IMR-90 (cell line): Measurements from ENCODE around the gene TSEN34. TPM values are rescaled to one million over a fixed set of nuclear protein-coding genes. Genes with fewer than 3 reads are reported as not detected.
"Not testable (repeated sequence)": the region's sequence is repeated elsewhere in the genome, so short reads cannot be mapped to it uniquely, and the experiment has no call there.

Experiments
- ATAC-seq: fragments of 200-7000 bp; cut with Tn5 transposase; 2 replicates; pipeline ENCODE4 v1.9.1; 2020; ENCODE audit warnings: low read depth, mild to moderate bottlenecking, moderate library complexity
- BruUV-seq: library from RNA; stranded (reverse); fragments of 400-500 nt; replicated peaks from 2 replicates; lab custom pipeline; 2021; lab: Mats Ljungman, UMichigan
- CTCF ChIA-PET: fragments of 300-600 bp; formaldehyde crosslinking; extraction: SDS; loops from one replicate; lab custom pipeline; 2021; ENCODE audit warnings: antibody characterized with exemption; lab: Yijun Ruan, JAX
- POLR2A ChIA-PET: fragments of 300-600 bp; sonication (Branson Sonifier 250); formaldehyde crosslinking; loops from one replicate; lab custom pipeline; 2022; ENCODE audit warnings: antibody characterized with exemption; ENCODE audit not compliant: unreplicated experiment; lab: Charles Lee
- DNase-seq: peaks from one replicate; pipeline ENCODE4 v3.0.0; 2013
- H2AFZ ChIP-seq: replicated peaks from 2 replicates; pipeline ENCODE3; 2013; ENCODE audit warnings: low read length, mild to moderate bottlenecking; ENCODE audit not compliant: poor library complexity
- H2AK5ac ChIP-seq: 2 replicates; pipeline ENCODE4 v1.6.1; 2013; ENCODE audit warnings: low read depth, low read length, inconsistent platforms
- H2AK9ac ChIP-seq: replicated peaks from 2 replicates; pipeline ENCODE3; 2013; ENCODE audit warnings: mild to moderate bottlenecking, low read depth, low read length, moderate library complexity; ENCODE audit not compliant: poor library complexity
- H2BK120ac ChIP-seq: 2 replicates; pipeline ENCODE4 v1.6.1; 2013; ENCODE audit warnings: low read depth, low read length, inconsistent platforms
- H2BK15ac ChIP-seq: 3 replicates; pipeline ENCODE4 v1.6.1; 2013; ENCODE audit warnings: low read depth, low read length, inconsistent platforms
- H2BK20ac ChIP-seq: 2 replicates; pipeline ENCODE4 v1.6.1; 2013; ENCODE audit warnings: low read depth, mild to moderate bottlenecking, inconsistent platforms, low read length, moderate library complexity
- H2BK5ac ChIP-seq: 2 replicates; pipeline ENCODE4 v1.6.1; 2013; ENCODE audit warnings: mild to moderate bottlenecking, low read depth, low read length, inconsistent platforms; ENCODE audit not compliant: poor library complexity, severe bottlenecking
- H3K14ac ChIP-seq: replicated peaks from 2 replicates; pipeline ENCODE4 v1.6.1; 2013; ENCODE audit warnings: low read depth, low read length, inconsistent platforms
- H3K18ac ChIP-seq: 2 replicates; pipeline ENCODE4 v1.6.1; 2013; ENCODE audit warnings: low read depth, low read length, control low read depth
- H3K23ac ChIP-seq: 2 replicates; pipeline ENCODE4 v1.6.1; 2013; ENCODE audit warnings: low read depth, low read length, inconsistent platforms
- H3K27ac ChIP-seq: 2 replicates; pipeline ENCODE4 v1.5.1; 2013; ENCODE audit warnings: mild to moderate bottlenecking, control low read depth, low read length; ENCODE audit not compliant: insufficient read depth
- H3K27me3 ChIP-seq: 2 replicates; pipeline ENCODE4 v1.6.1; 2013; ENCODE audit warnings: low read length; ENCODE audit not compliant: control insufficient read depth, insufficient read depth
- H3K36me3 ChIP-seq: 2 replicates; pipeline ENCODE4 v1.6.1; 2013; ENCODE audit warnings: low read length, mixed read lengths; ENCODE audit not compliant: control insufficient read depth, insufficient read depth
- H3K4ac ChIP-seq: 2 replicates; pipeline ENCODE4 v1.6.1; 2013; ENCODE audit warnings: low read depth, low read length, inconsistent platforms
- H3K4me1 ChIP-seq: 2 replicates; pipeline ENCODE4 v1.6.1; 2013; ENCODE audit warnings: low read length, mixed read lengths; ENCODE audit not compliant: control insufficient read depth, insufficient read depth
- H3K4me2 ChIP-seq: 2 replicates; pipeline ENCODE4 v1.6.1; 2013; ENCODE audit warnings: low read depth, mild to moderate bottlenecking, control low read depth, low read length, moderate library complexity
- H3K4me3 ChIP-seq: 2 replicates; pipeline ENCODE4 v1.5.1; 2013; ENCODE audit warnings: low read depth, mild to moderate bottlenecking, control low read depth, low read length, moderate library complexity; ENCODE audit not compliant: insufficient read depth
- H3K56ac ChIP-seq: 2 replicates; pipeline ENCODE4 v1.6.1; 2013; ENCODE audit warnings: low read length, inconsistent platforms; ENCODE audit not compliant: insufficient read depth; ENCODE audit errors: extremely low read depth
- H3K79me1 ChIP-seq, 2 experiments: 2 replicates each; pipeline ENCODE4 v1.6.1; 2013; ENCODE audit warnings: low read length in 2 of 2, inconsistent platforms in 1 of 2, low read depth in 1 of 2
- H3K9ac ChIP-seq: 2 replicates; pipeline ENCODE4 v1.6.1; 2013; ENCODE audit warnings: low read depth, low read length, control low read depth
- H3K9me1 ChIP-seq: 2 replicates; pipeline ENCODE4 v1.6.1; 2013; ENCODE audit warnings: low read length, inconsistent platforms; ENCODE audit not compliant: insufficient read depth
- H3K9me3 ChIP-seq: 2 replicates; pipeline ENCODE4 v1.6.1; 2013; ENCODE audit warnings: low read length; ENCODE audit not compliant: control insufficient read depth, insufficient read depth
- H4K20me1 ChIP-seq: 2 replicates; pipeline ENCODE4 v1.6.1; 2013; ENCODE audit warnings: low read length, inconsistent platforms; ENCODE audit not compliant: insufficient read depth
- H4K5ac ChIP-seq: 2 replicates; pipeline ENCODE4 v1.6.1; 2013; ENCODE audit warnings: mild to moderate bottlenecking, low read depth, low read length, control low read depth
- H4K8ac ChIP-seq, 2 experiments: 2 replicates each; pipeline ENCODE4 v1.6.1; 2013; ENCODE audit warnings: low read depth in 2 of 2, low read length in 2 of 2, control low read depth in 1 of 2, inconsistent platforms in 1 of 2
- H4K91ac ChIP-seq: 2 replicates; pipeline ENCODE4 v1.6.1; 2013; ENCODE audit warnings: low read depth, low read length, inconsistent platforms; ENCODE audit not compliant: insufficient read depth
- WGBS, 2 experiments: methylation state at CpG; one replicate each; pipeline versions ENCODE4 v1.1.5 to v1.1.7; 2013; ENCODE audit warnings: missing lambda C conversion rate in 2 of 2; ENCODE audit not compliant: insufficient read length in 1 of 2; ENCODE audit errors: extremely low coverage in 2 of 2; 5-methylcytosine and 5-hydroxymethylcytosine counted together
- dilution Hi-C: fragments of 300-500 bp; cut with HindIII; formaldehyde crosslinking; loops from one replicate; pipeline ENCODE4 v1.14.3; 2018; ENCODE audit warnings: low sequenced_read_pairs; ENCODE audit not compliant: unreplicated experiment
- in situ Hi-C: fragments of 300-500 bp; cut with MboI; formaldehyde crosslinking; loops from 3 replicates; pipeline ENCODE4 v1.14.3; 2019; ENCODE audit warnings: low sequenced_read_pairs, inconsistent platforms, mixed read lengths
- intact Hi-C: fragments of 100-400 bp; cut with micrococcal nuclease; formaldehyde crosslinking; loops from 2 replicates; pipeline ENCODE4 v1.10.0; 2022
- polyA plus RNA-seq, 3 experiments: library from polyadenylated mRNA; depleted of rRNA; stranded (reverse); fragments of >200 nt; gene quantifications; 2 replicates each; pipeline ENCODE4 v1.2.3, GENCODE V29; 2012; ENCODE audit warnings: low replicate concordance in 1 of 3
- total RNA-seq: library from RNA; depleted of rRNA; stranded (reverse); fragments of >200 nt; gene quantifications from 2 replicates; pipeline ENCODE4 v1.2.3, GENCODE V29; 2012

The TSEN34 gene
- total and polyA plus RNA-seq, 2 of the 4 experiments (the other 2 are of a cell fraction), result 32.1 to 69.4 TPM

- ATAC-seq, H3K4me2 ChIP-seq, H2BK20ac ChIP-seq, H3K9me3 ChIP-seq, in situ Hi-C loops, H2BK5ac ChIP-seq, H2AK9ac ChIP-seq, H4K5ac ChIP-seq, H3K4me1 ChIP-seq, H3K4ac ChIP-seq, H3K23ac ChIP-seq, H2AK5ac ChIP-seq, H3K36me3 ChIP-seq, H3K18ac ChIP-seq, H3K9ac ChIP-seq, H3K27ac ChIP-seq, H4K8ac ChIP-seq, H2BK120ac ChIP-seq, H2AFZ ChIP-seq, intact Hi-C loops, H3K4me3 ChIP-seq, POLR2A ChIA-PET, CTCF ChIA-PET, H3K14ac ChIP-seq, DNase-seq, dilution Hi-C loops, BruUV-seq, H3K27me3 ChIP-seq, H3K56ac ChIP-seq, H4K91ac ChIP-seq, H2BK15ac ChIP-seq: not testable (repeated sequence)
- Histone ChIP-seq H3K79me1 (peaks cover 0 to 13% of the 10 kb centered on the region in 2 experiments; a peak in 2 of 4 replicates), H4K20me1 (peaks cover 15% of the 10 kb centered on the region), H3K9me1 (peaks cover 10% of the 10 kb centered on the region)
- no CpG with 5 or more reads among the region's 19 CpGs for WGBS, 2 experiments
These were observed 23.6 kb downstream of the TSEN34 start for GRCh38 chr19:54214734-54215133.
